Muscle of back (tissue), 10 donors: ENCODE measurements around the gene GRK3. TPM values are rescaled to one million over a fixed set of nuclear protein-coding genes. Genes with fewer than 3 reads are reported as not detected.

ENCODE experiments used
- polyA plus RNA-seq, 10 donors: library from polyadenylated mRNA; unstranded; fragments of 120-200 nt; gene quantifications; one replicate each; pipeline ENCODE4 v1.2.1, GENCODE V29; 2013; ENCODE audit not compliant: insufficient read length in 10 of 10

The GRK3 gene
- polyA plus RNA-seq, 10 donors: 6.2 to 14.3 (median 8.1) TPM

Other genes with a start within 250 kb of the GRK3 start
- 100 to 1,000 TPM in 1 of 10 donors, 10 to 100 TPM in 9; 38.9 to 103 (median 74.5) TPM for gene MYO18B, start 177.5 kb downstream of the GRK3 start, polyA plus RNA-seq